GM12875 (cell line): Measurements from ENCODE around the gene SLC27A1.
"Not testable (repeated sequence)": the region's sequence is repeated elsewhere in the genome, so short reads cannot be mapped to it uniquely, and the experiment has no call there.

ENCODE experiments used
- H3K4me3 ChIP-seq: one replicate; pipeline ENCODE4 v1.5.1; 2011; ENCODE audit warnings: low read depth, low read length, control low read depth
- CTCF ChIP-seq: IDR thresholded peaks from 2 replicates; pipeline ENCODE4 v1.5.1; 2011; ENCODE audit warnings: low read depth, mild to moderate bottlenecking, control low read depth, inconsistent platforms, low read length, moderate library complexity, borderline replicate concordance; ENCODE audit not compliant: insufficient read depth

Gene SLC27A1

GRCh38 chr19:17469092-17469480 lies 1.2 kb upstream of the SLC27A1 start:
- H3K4me3 ChIP-seq = peak overlapping the region; percentile 65
- TF ChIP-seq CTCF = no peak

GRCh38 chr19:17469481-17470067 lies 750 bp upstream of the SLC27A1 start:
- H3K4me3 ChIP-seq = peak overlapping the region; percentile 65
- TF ChIP-seq CTCF = no peak

DNA sequence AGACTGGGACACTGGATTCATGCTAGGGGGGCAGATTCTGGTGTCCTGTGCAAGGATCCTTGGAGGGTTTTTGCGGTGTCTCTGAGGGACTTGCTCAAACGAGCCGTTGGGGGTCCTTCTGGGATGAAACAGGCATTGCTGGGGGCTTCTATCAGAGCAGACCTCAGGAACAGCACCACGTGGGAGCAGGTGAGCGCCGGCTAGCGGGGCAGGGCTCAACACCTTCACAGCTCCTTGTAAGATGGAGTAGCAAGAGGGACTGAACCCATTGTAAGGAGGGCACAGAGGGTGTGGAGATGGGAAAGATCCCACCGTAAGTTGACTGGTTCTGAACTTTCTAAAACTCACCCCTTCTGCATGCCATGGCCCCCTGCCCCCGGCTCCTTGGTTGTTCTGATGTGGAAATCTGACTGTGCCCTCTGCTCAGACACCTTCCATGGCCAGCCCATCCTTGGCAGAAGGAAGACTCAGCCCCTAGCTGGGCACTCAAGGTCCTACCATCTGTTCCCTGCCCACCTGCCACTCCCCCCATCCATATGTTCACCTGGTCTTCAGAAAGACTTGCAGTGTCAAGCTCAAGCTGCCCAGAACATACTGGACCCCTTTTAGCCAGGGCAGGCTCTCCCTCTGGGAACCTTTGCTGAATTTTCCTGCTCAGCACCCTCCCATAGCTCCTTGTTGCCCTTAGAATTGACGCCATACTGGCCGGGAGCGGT lies 1.2 kb downstream of the SLC27A1 start:
- H3K4me3 ChIP-seq = no peak overlapping the region
- TF ChIP-seq CTCF = no peak

- no peak overlapping the region for H3K4me3 ChIP-seq
- TF ChIP-seq CTCF = no peak
Observed at GRCh38 chr19:17473041-17473440, 2.7 kb downstream of the SLC27A1 start.

DNA sequence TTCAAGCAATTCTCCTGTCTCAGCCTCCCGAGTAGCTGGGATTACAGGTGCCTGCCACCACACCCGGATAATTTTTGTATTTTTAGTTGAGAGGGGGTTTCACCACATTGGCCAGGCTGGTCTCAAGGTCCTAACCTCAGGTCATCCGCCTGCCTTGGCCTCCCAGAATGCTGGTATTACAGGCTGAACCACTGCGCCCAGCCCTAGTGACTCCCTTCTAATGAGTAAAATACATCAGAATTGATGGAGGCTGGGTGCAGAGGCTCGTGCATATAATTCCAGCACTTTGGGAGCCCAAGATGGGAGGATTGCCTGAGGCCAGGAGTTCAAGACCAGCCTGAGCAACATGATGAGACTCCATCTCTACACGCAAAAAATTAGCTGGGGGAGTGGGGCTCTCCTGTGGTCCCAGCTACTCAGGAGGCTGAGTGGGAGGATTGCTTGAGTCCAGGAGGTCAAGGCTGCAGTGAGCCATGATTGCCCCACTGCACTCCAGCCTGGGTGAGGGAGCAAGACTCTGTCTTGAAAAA lies 4.8 kb downstream of the SLC27A1 start:
- not testable (repeated sequence) for H3K4me3 ChIP-seq

GRCh38 chr19:17475541-17476115 lies 5.3 kb downstream of the SLC27A1 start:
- TF ChIP-seq CTCF = no peak
- H3K4me3 ChIP-seq = no peak overlapping the region

DNA sequence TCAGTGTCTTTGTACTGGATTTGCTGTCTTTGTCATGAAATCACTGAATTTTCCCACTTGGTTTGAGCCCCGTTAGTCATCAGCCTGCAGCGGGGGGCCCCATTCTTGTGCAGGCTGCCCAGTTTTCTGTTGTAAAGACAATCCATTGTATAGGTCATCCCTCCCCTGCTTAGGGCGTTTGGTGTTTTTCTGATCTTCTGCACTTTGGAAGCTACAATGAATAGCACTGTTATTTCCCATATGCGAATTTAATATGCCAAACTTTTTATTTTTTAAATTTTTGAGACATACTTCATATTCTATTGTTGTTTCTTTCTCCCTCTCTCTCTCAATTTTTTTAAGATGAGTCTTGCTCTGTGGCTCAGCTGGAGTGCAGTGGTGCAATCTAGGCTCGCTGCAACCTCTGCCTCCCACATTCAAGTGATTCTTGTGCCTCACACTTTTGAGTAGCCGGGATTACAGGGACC lies 9.0 kb downstream of the SLC27A1 start:
- TF ChIP-seq CTCF = no peak
- no peak overlapping the region for H3K4me3 ChIP-seq
